K562 (cell line): ENCODE data around the gene GNAS-AS1. TPM values are rescaled to one million over a fixed set of nuclear protein-coding genes. Genes with fewer than 3 reads are reported as not detected.

ENCODE experiments used
- ATAC-seq: fragments of 200-7000 bp; cut with Tn5 transposase; 3 replicates; pipeline ENCODE4 v1.9.1; 2020; ENCODE audit warnings: moderate library complexity
- BruUV-seq: library from RNA; stranded (reverse); fragments of 400-500 nt; replicated peaks from 2 replicates; lab custom pipeline; 2021; lab: Mats Ljungman, UMichigan
- CTCF ChIA-PET: fragments of 300-600 bp; formaldehyde crosslinking; extraction: SDS; loops from one replicate; lab custom pipeline; 2021; ENCODE audit warnings: low intra/inter-chr PET ratio; lab: Yijun Ruan, JAX
- POLR2A ChIA-PET: fragments of 300-600, 350-650 bp; sonication (Branson Sonifier 250); formaldehyde crosslinking; extraction: SDS; loops from one replicate; lab custom pipeline; 2021; ENCODE audit warnings: antibody characterized with exemption, inconsistent platforms; lab: Yijun Ruan, JAX
- DNase-seq, 4 experiments: peaks; one replicate each; pipeline versions ENCODE4 v3.0.0 to v3.0.0-alpha.2; 2011 to 2018; ENCODE audit warnings: low spot score in 3 of 4, mixed read lengths in 3 of 4; ENCODE audit errors: extremely low read depth in 1 of 4
- FAIRE-seq: peaks from 2 replicates; lab custom pipeline; 2011; peaks lifted over from hg19 to GRCh38; lab: Jason Lieb, UNC
- H2AFZ ChIP-seq: 2 replicates; pipeline ENCODE4 v1.6.0; 2011; ENCODE audit warnings: low read depth, low read length, control low read depth, inconsistent platforms
- H3K27ac ChIP-seq: fragments of 200-600 bp; 3 replicates; pipeline ENCODE4 v1.8.0; 2011; ENCODE audit warnings: low read depth, mild to moderate bottlenecking, control low read depth, inconsistent platforms, low read length, moderate library complexity, mixed read lengths; ENCODE audit errors: extremely low read depth
- H3K27me3 ChIP-seq, 2 experiments: fragments of 300-600 bp in 1 of 2; 2 replicates in 1 of 2; 3 replicates in 1 of 2; pipeline versions ENCODE4 v1.6.0 to v1.8.0; 2011; ENCODE audit warnings: inconsistent platforms in 2 of 2, low read length in 2 of 2, mild to moderate bottlenecking in 1 of 2, mixed read lengths in 1 of 2, moderate library complexity in 1 of 2; ENCODE audit not compliant: control insufficient read depth in 2 of 2, insufficient read depth in 2 of 2
- H3K36me3 ChIP-seq: fragments of 300-600 bp; 3 replicates; pipeline ENCODE4 v1.8.0; 2011; ENCODE audit warnings: mild to moderate bottlenecking, low read length, inconsistent platforms; ENCODE audit not compliant: control insufficient read depth, insufficient read depth
- H3K4me1 ChIP-seq, 2 experiments: fragments of 200-600 bp in 1 of 2; replicated peaks in 1 of 2; 2 replicates in 1 of 2; 3 replicates in 1 of 2; pipeline versions ENCODE4 v1.5.1 to v1.8.0; 2011; ENCODE audit warnings: inconsistent platforms in 2 of 2, low read length in 2 of 2, mild to moderate bottlenecking in 1 of 2, mixed read lengths in 1 of 2, moderate library complexity in 1 of 2; ENCODE audit not compliant: control insufficient read depth in 2 of 2, insufficient read depth in 2 of 2
- H3K4me2 ChIP-seq: 2 replicates; pipeline ENCODE4 v1.6.1; 2011; ENCODE audit warnings: low read length, control low read depth, inconsistent platforms, mixed read lengths; ENCODE audit not compliant: insufficient read depth
- H3K4me3 ChIP-seq: fragments of 200-600 bp; sonication (generic), shearing (Covaris generic); 2 replicates; pipeline ENCODE4 v1.5.1; 2016; ENCODE audit warnings: control low read depth, inconsistent platforms
- H3K79me2 ChIP-seq: fragments of 200-600 bp; 3 replicates; pipeline ENCODE4 v1.8.0; 2011; ENCODE audit warnings: low read length, inconsistent platforms; ENCODE audit not compliant: control insufficient read depth, insufficient read depth
- H3K9ac ChIP-seq, 2 experiments: 2 replicates each; pipeline versions ENCODE4 v1.6.0 to v1.6.1; 2011; ENCODE audit warnings: low read depth in 2 of 2, low read length in 2 of 2, control low read depth in 1 of 2, inconsistent platforms in 1 of 2, mild to moderate bottlenecking in 1 of 2, mixed read lengths in 1 of 2; ENCODE audit not compliant: insufficient read depth in 1 of 2
- H3K9me1 ChIP-seq: one replicate; pipeline ENCODE4 v1.6.0; 2011; ENCODE audit warnings: inconsistent platforms, mild to moderate bottlenecking, low read length, moderate library complexity; ENCODE audit not compliant: control insufficient read depth, insufficient read depth
- H3K9me3 ChIP-seq: replicated peaks from 2 replicates; pipeline ENCODE4 v1.5.1; 2011; ENCODE audit warnings: low read depth, low read length, inconsistent platforms; ENCODE audit not compliant: control insufficient read depth, insufficient read depth
- H4K20me1 ChIP-seq: replicated peaks from 2 replicates; pipeline ENCODE4 v1.6.1; 2011; ENCODE audit warnings: low read length, inconsistent platforms, mixed read lengths; ENCODE audit not compliant: control insufficient read depth, insufficient read depth
- GABPA ChIP-seq: fragments of 200-800 bp; sonication (Bioruptor generic); conservative IDR thresholded peaks from 2 replicates; pipeline ENCODE4 v1.6.1; 2016; ENCODE audit warnings: low read depth, missing genetic modification characterization, missing compliant biosample characterization
- NONO ChIP-seq, 2 experiments: fragments of 200-400 bp in 1 of 2; fragments of 450-650 bp in 1 of 2; formaldehyde crosslinking in 1 of 2; IDR thresholded peaks; 2 replicates each; pipeline ENCODE4 v1.6.1; 2017; ENCODE audit warnings: low read depth in 2 of 2, mild to moderate bottlenecking in 2 of 2, moderate library complexity in 2 of 2, low read length in 1 of 2
- RAD21 ChIP-seq, 2 experiments: fragments of 250-450 bp in 1 of 2; fragments of 450-650 bp in 1 of 2; sonication (Bioruptor Pico) in 1 of 2; formaldehyde crosslinking in 1 of 2; IDR thresholded peaks in 1 of 2; conservative IDR thresholded peaks in 1 of 2; 2 replicates each; pipeline versions ENCODE4 v1.4.0 to v1.8.0; 2020 to 2022; ENCODE audit warnings: mild to moderate bottlenecking in 2 of 2, moderate library complexity in 1 of 2
- TCF3 ChIP-seq: sonication (generic); formaldehyde crosslinking; IDR thresholded peaks from 2 replicates; pipeline ENCODE4 v1.4.0; 2020; ENCODE audit warnings: mild to moderate bottlenecking, missing genetic modification reagents
- WGBS: fragments of 100-300 bp; shearing (Covaris generic); methylation state at CpG from one replicate; pipeline ENCODE4 v1.1.6; 2016; ENCODE audit warnings: low coverage, mixed read lengths; ENCODE audit not compliant: insufficient coverage; ENCODE audit errors: missing lambda C conversion rate; 5-methylcytosine and 5-hydroxymethylcytosine counted together
- in situ Hi-C: fragments of 300-500 bp; cut with MboI; formaldehyde crosslinking; loops from 4 replicates; pipeline ENCODE4 v1.15.0; 2018; ENCODE audit warnings: inconsistent platforms, mixed read lengths
- intact Hi-C: fragments of 100-400 bp; cut with micrococcal nuclease; formaldehyde crosslinking; loops from 2 replicates; pipeline ENCODE4 v1.14.2; 2022
- polyA plus RNA-seq, 8 experiments: library from polyadenylated mRNA; depleted of rRNA in 4 of 8; stranded (reverse) in 5 of 8; unstranded in 3 of 8; fragments of >200 nt; fragmentation: Nextera tagmentation in 2 of 8; fragmentation: Illumina TruSeq in 1 of 8; extraction: Ambion mirVana in 2 of 8; extraction: Trizol in 1 of 8; gene quantifications; 2 replicates each; pipeline versions ENCODE4 v1.2.1 to v1.2.3, GENCODE V29; 2011 to 2014; ENCODE audit warnings: inconsistent platforms in 1 of 8, missing spikeins in 1 of 8
- total RNA-seq, 7 experiments: library from RNA; depleted of rRNA in 6 of 7; stranded (reverse); fragments of >200 nt in 6 of 7; fragmentation: Illumina TruSeq in 2 of 7; extraction: Trizol in 2 of 7; gene quantifications; 2 replicates each; pipeline versions ENCODE4 v1.2.1 to v1.2.3, GENCODE V29; 2011 to 2021; ENCODE audit warnings: low replicate concordance in 1 of 7
- TF ChIP-seq, protein P1 (sequence below), 3 experiments: IDR thresholded peaks in 2 of 3; conservative IDR thresholded peaks in 1 of 3; 2 replicates each; pipeline ENCODE4 v1.5.1; 2011 to 2012; ENCODE audit warnings: low read length in 3 of 3, mild to moderate bottlenecking in 3 of 3, control low read depth in 2 of 3, improper control_type of control experiment in 1 of 3, inconsistent platforms in 1 of 3, low read depth in 1 of 3, mixed read lengths in 1 of 3, moderate library complexity in 1 of 3; ENCODE audit not compliant: insufficient read depth in 2 of 3

The GNAS-AS1 gene
- total and polyA plus RNA-seq, 9 of the 15 experiments (the other 6 are each of a cell fraction or from before 2014, with no cell fraction given) = 0.04 to 2.5 (median 0.25) TPM

DNA sequence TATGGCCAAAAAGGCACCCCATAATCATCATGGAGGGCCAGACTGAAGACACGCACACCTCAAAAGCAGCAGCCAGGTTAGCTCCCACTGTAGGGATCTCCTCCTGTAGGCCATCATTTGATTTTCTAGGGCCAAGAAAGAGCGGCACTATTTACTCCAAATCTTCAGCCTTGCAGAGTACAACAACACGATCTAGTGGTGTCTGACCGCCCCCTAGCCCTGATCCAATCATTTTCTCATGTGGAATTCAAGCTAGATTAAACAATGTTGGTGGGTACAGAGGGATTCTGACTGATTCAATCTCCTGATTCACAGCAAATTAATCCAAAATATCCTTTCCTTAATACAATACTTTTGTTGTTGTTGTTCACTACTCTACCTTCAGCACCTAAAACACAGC is 12.5 kb downstream of the GNAS-AS1 start:
- Histone ChIP-seq H3K9ac (no peak overlapping the region), H2AFZ (no peak overlapping the region), H3K4me3 (no peak overlapping the region), H3K27me3 (peaks cover 16 to 54% of the 10 kb centered on the region in 2 experiments; a peak in 4 of 5 replicates), H3K9me1 (no peaks in the 10 kb centered on the region), H3K4me1 (peaks cover 0 to 12% of the 10 kb centered on the region in 2 experiments; a peak in 1 of 5 replicates), H3K9me3 (no peaks in the 10 kb centered on the region), H3K27ac (no peak overlapping the region), H4K20me1 (peaks cover 4% of the 10 kb centered on the region; the same call in 1 of the 2 replicates), H3K4me2 (no peak overlapping the region), H3K79me2 (no peaks in the 10 kb centered on the region), H3K36me3 (no peaks in the 10 kb centered on the region)
- no TSS peak for BruUV-seq
- ChIA-PET POLR2A (interaction anchor here (1.2 kb wide), 1 partner anchor 8 kb away, joined by 3 read pairs; no protein-coding TSS in a partner anchor), CTCF (interaction anchor here (2.2 kb wide), 1 partner anchor 357 kb away, joined by 8 read pairs; no protein-coding TSS in a partner anchor)
- no peak for ATAC-seq
- in situ Hi-C loops = no loop called here
- no peak for FAIRE-seq
- intact Hi-C loops = loop anchor here (2.0 to 10.0 kb wide), 3 partner anchors 186 to 603 kb away; partner anchors contain the start of gene STX16
- no peak for TF ChIP-seq GABPA (tag)
- peak in 1 of 2 experiments; percentile 27; a peak in 1 of 4 replicates for TF ChIP-seq RAD21 (CRISPR knock-in tag; conservative IDR thresholded peaks at IDR 0.05 in 1 of 2, IDR thresholded peaks at IDR 0.05 in 1 of 2)
- TF ChIP-seq, protein P1, sequence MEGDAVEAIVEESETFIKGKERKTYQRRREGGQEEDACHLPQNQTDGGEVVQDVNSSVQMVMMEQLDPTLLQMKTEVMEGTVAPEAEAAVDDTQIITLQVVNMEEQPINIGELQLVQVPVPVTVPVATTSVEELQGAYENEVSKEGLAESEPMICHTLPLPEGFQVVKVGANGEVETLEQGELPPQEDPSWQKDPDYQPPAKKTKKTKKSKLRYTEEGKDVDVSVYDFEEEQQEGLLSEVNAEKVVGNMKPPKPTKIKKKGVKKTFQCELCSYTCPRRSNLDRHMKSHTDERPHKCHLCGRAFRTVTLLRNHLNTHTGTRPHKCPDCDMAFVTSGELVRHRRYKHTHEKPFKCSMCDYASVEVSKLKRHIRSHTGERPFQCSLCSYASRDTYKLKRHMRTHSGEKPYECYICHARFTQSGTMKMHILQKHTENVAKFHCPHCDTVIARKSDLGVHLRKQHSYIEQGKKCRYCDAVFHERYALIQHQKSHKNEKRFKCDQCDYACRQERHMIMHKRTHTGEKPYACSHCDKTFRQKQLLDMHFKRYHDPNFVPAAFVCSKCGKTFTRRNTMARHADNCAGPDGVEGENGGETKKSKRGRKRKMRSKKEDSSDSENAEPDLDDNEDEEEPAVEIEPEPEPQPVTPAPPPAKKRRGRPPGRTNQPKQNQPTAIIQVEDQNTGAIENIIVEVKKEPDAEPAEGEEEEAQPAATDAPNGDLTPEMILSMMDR (IDR thresholded peaks at IDR 0.05 in 2 of 3, conservative IDR thresholded peaks at IDR 0.05 in 1 of 3; ENCODE audit: insufficient read depth in 2 of 3, low read depth in 1 of 3, low read length in 3 of 3) = 0 out of 6 replicates have a peak, but pooled peaks of 2 of the 3 experiments have one; percentile 10 to 13
- no peak for TF ChIP-seq TCF3 (CRISPR knock-in tag)
- TF ChIP-seq NONO (IDR thresholded peaks at IDR 0.05; ENCODE audit: low read depth in 2 of 2, low read length in 1 of 2) = no peak
- no peak for DNase-seq
- WGBS = 20% methylated on average over 4 of the region's 4 CpGs
